ENCODE measurements around the gene COMMD10.

- TF ChIP-seq CTCF (IDR thresholded peaks at IDR 0.05; ENCODE audit: insufficient read depth, low read length, poor library complexity, severe bottlenecking) (no peak), EZH2phosphoT487 (conservative IDR thresholded peaks at IDR 0.05; ENCODE audit: low read length) (no peak)
Observed at GRCh38 chr5:116088062-116088461, 3.2 kb downstream of the COMMD10 start.
